H1 (cell line): ENCODE results near the gene FBN2. TPM values are rescaled to one million over a fixed set of nuclear protein-coding genes. Genes with fewer than 3 reads are reported as not detected.

Source experiments
- CTCF ChIP-seq, 3 experiments: IDR thresholded peaks; 1 replicate in 2 of 3; 2 replicates in 1 of 3; pipeline versions ENCODE4 v1.5.1 to v1.6.1; 2011; ENCODE audit warnings: low read length in 3 of 3, mild to moderate bottlenecking in 3 of 3, inconsistent platforms in 2 of 3, low read depth in 1 of 3, moderate library complexity in 1 of 3; ENCODE audit not compliant: insufficient read depth in 1 of 3; ENCODE audit errors: control extremely low read depth in 1 of 3
- EP300 ChIP-seq, 2 experiments: IDR thresholded peaks; 1 replicate in 1 of 2; 2 replicates in 1 of 2; pipeline ENCODE4 v1.6.1; 2011 to 2012; ENCODE audit warnings: low read depth in 2 of 2, low read length in 2 of 2, mild to moderate bottlenecking in 2 of 2, borderline replicate concordance in 1 of 2, inconsistent platforms in 1 of 2, moderate library complexity in 1 of 2
- JUN ChIP-seq: IDR thresholded peaks from 2 replicates; pipeline ENCODE4 v1.6.1; 2011; ENCODE audit warnings: low read depth, mild to moderate bottlenecking, improper control_type of control experiment, low read length
- PHF8 ChIP-seq: fragments of 200-600 bp; sonication (generic); conservative IDR thresholded peaks from 2 replicates; pipeline ENCODE4 v1.7.1; 2012; ENCODE audit warnings: low read depth, mild to moderate bottlenecking, inconsistent platforms, low read length, moderate library complexity
- USF2 ChIP-seq: IDR thresholded peaks from 2 replicates; pipeline ENCODE4 v1.6.1; 2011; ENCODE audit warnings: low read length, improper control_type of control experiment
- polyA plus RNA-seq, 7 experiments: library from polyadenylated mRNA; depleted of rRNA in 3 of 7; stranded (reverse) in 5 of 7; unstranded in 2 of 7; fragments of >200 nt in 5 of 7; fragments of 200-250 nt in 2 of 7; gene quantifications; 1 replicate in 5 of 7; 2 replicates in 1 of 7; 4 replicates in 1 of 7; pipeline versions ENCODE4 v1.2.1 to v1.2.3, GENCODE V29; 2011 to 2013; ENCODE audit warnings: missing spikeins in 2 of 7, mixed read lengths in 2 of 7
- total RNA-seq: library from RNA; stranded (reverse); fragmentation: NEBNext Ultra II Directional; extraction: Animal tissue kit (Norgen Biotek cat#: 25700); gene quantifications from 2 replicates; pipeline ENCODE4 v1.2.1, GENCODE V29; 2021

The FBN2 gene
- total and polyA plus RNA-seq, 2 of the 8 experiments (the other 6 are each of a cell fraction or from before 2014, with no cell fraction given) = 14.1 to 16.3 TPM

GRCh38 chr5:128243958-128244582 lies 294.0 kb downstream of the FBN2 start (continued):
- TF ChIP-seq USF2 = no peak
- TF ChIP-seq PHF8 = no peak
- no peak for TF ChIP-seq JUN
- TF ChIP-seq CTCF (IDR thresholded peaks at IDR 0.05; ENCODE audit: control extremely low read depth in 1 of 3, insufficient read depth in 1 of 3, low read depth in 1 of 3, low read length in 3 of 3) = no peak
- no peak for TF ChIP-seq EP300 (IDR thresholded peaks at IDR 0.05; ENCODE audit: borderline replicate concordance in 1 of 2, low read depth in 2 of 2, low read length in 2 of 2)
